NCI-H1105 treated with DMSO at 0.1 percent for 48 hours (cell line): ENCODE data around the gene ACSBG1.

Source experiments
- DNase-seq: peaks from one replicate; lab custom pipeline; 2025; lab: John Stamatoyannopoulos, UW

ACSBG1 gene

GRCh38 chr15:78130466-78131294 is 103.7 kb downstream of the ACSBG1 start:
- DNase-seq = no peak

GRCh38 chr15:78129751-78130287 is 104.5 kb downstream of the ACSBG1 start:
- DNase-seq = no peak

GRCh38 chr15:78129077-78129750 is 105.2 kb downstream of the ACSBG1 start:
- DNase-seq = no peak

GRCh38 chr15:78127882-78128281 is 106.5 kb downstream of the ACSBG1 start:
- DNase-seq = no peak

- no peak for DNase-seq
These were observed 109.1 kb downstream of the ACSBG1 start for GRCh38 chr15:78125267-78125666.

GRCh38 chr15:78120523-78120922 is 113.8 kb downstream of the ACSBG1 start:
- DNase-seq = no peak
